ENCODE measurements around the gene TTLL6.

Gene TTLL6

GRCh38 chr17:48854774-48855476 is 37.9 kb upstream of the TTLL6 start (continued):
- no peak for TF ChIP-seq ZNF518A (tag by site-specific recombination; conservative IDR thresholded peaks at IDR 0.05; ENCODE audit: low read depth)
- no peak for TF ChIP-seq ZNF37A (tag by site-specific recombination; IDR thresholded peaks at IDR 0.05)
- no peak for TF ChIP-seq PATZ1 (tag by site-specific recombination; IDR thresholded peaks at IDR 0.05)

GRCh38 chr17:48850792-48851323 is 33.8 kb upstream of the TTLL6 start:
- peaks cover 57 to 86% of the 10 kb centered on the region in 2 experiments for H3K36me3 ChIP-seq (ENCODE audit: control insufficient read depth in 2 of 2, insufficient read depth in 1 of 2, low read length in 2 of 2)
- H3K9me3 ChIP-seq (ENCODE audit: control insufficient read depth, insufficient read depth, low read depth, low read length), result no peaks in the 10 kb centered on the region
- CTCF ChIA-PET, result interaction anchor here (0.8 to 1.2 kb wide), 4 partner anchors 19 to 172 kb away, joined by 3 to 7 read pairs (median 4); no protein-coding TSS in a partner anchor
- TF ChIP-seq KLF9 (tag by site-specific recombination; IDR thresholded peaks at IDR 0.05; ENCODE audit: low read depth) (no peak), ZNF664 (tag by site-specific recombination; IDR thresholded peaks at IDR 0.05) (peak; percentile 71), ZNF776 (tag by site-specific recombination; IDR thresholded peaks at IDR 0.05; ENCODE audit: borderline replicate concordance) (no peak)
- no peak overlapping the region for H3K4me3 ChIP-seq (ENCODE audit: low read depth, low read length)
- H3K4me1 ChIP-seq (ENCODE audit: control insufficient read depth, insufficient read depth, low read length), result no peaks in the 10 kb centered on the region
- H3K27ac ChIP-seq (ENCODE audit: extremely low read depth, low read depth, low read length), result no peak overlapping the region
- POLR2A ChIA-PET, result no interaction called here

- no peak overlapping the region for H3K27ac ChIP-seq (ENCODE audit: extremely low read depth, low read depth, low read length)
These were observed 26.3 kb upstream of the TTLL6 start for GRCh38 chr17:48843187-48843900.

GRCh38 chr17:48842746-48843145 is 25.7 kb upstream of the TTLL6 start:
- H3K4me3 ChIP-seq (ENCODE audit: low read depth, low read length), result no peak overlapping the region
- POLR2A ChIA-PET, result interaction anchor here (0.7 kb wide), 1 partner anchor 50 kb away, joined by 4 read pairs; the partner anchor contains the start of gene ATP5MC1
- H3K9me3 ChIP-seq (ENCODE audit: control insufficient read depth, insufficient read depth, low read depth, low read length), result no peaks in the 10 kb centered on the region
- no peak overlapping the region for H3K27ac ChIP-seq (ENCODE audit: extremely low read depth, low read depth, low read length)
- peaks cover 4% of the 10 kb centered on the region; the same call in 1 of the 2 replicates for H3K4me1 ChIP-seq (ENCODE audit: control insufficient read depth, insufficient read depth, low read length)
- peaks cover 35 to 52% of the 10 kb centered on the region in 2 experiments for H3K36me3 ChIP-seq (ENCODE audit: control insufficient read depth in 2 of 2, insufficient read depth in 1 of 2, low read length in 2 of 2)
- CTCF ChIA-PET, result interaction anchor here (0.9 to 2.2 kb wide), 7 partner anchors 10 to 164 kb away, joined by 3 to 7 read pairs (median 3); no protein-coding TSS in a partner anchor
- no peak for TF ChIP-seq ZEB2 (tag by site-specific recombination; IDR thresholded peaks at IDR 0.05)
- no peak for TF ChIP-seq ZNF23 (tag by site-specific recombination; IDR thresholded peaks at IDR 0.05; ENCODE audit: borderline replicate concordance)
- no peak for TF ChIP-seq ZNF10 (tag by site-specific recombination; IDR thresholded peaks at IDR 0.05)
- no peak for TF ChIP-seq ZSCAN18 (tag by site-specific recombination; IDR thresholded peaks at IDR 0.05)
- no peak for TF ChIP-seq OVOL3 (tag by site-specific recombination; IDR thresholded peaks at IDR 0.05)
- no peak for TF ChIP-seq PATZ1 (tag by site-specific recombination; IDR thresholded peaks at IDR 0.05)
- no peak for TF ChIP-seq ZNF16 (tag by site-specific recombination; IDR thresholded peaks at IDR 0.05; ENCODE audit: low read depth)
- TF ChIP-seq ZIC2 (tag by site-specific recombination; IDR thresholded peaks at IDR 0.05), result no peak
- TF ChIP-seq OSR2 (tag by site-specific recombination; IDR thresholded peaks at IDR 0.05), result no peak

More at GRCh38 chr17:48843187-48843900, 26.3 kb upstream of the TTLL6 start:
- Histone ChIP-seq H3K4me3 (ENCODE audit: low read depth, low read length) (no peak overlapping the region), H3K4me1 (ENCODE audit: control insufficient read depth, insufficient read depth, low read length) (peaks cover 4% of the 10 kb centered on the region; the same call in 1 of the 2 replicates), H3K36me3 (ENCODE audit: control insufficient read depth in 2 of 2, insufficient read depth in 1 of 2, low read length in 2 of 2) (peaks cover 41 to 57% of the 10 kb centered on the region in 2 experiments), H3K9me3 (ENCODE audit: control insufficient read depth, insufficient read depth, low read depth, low read length) (no peaks in the 10 kb centered on the region)
- POLR2A ChIA-PET, result interaction anchor here (0.7 kb wide), 1 partner anchor 49 kb away, joined by 4 read pairs; the partner anchor contains the start of gene ATP5MC1
- CTCF ChIA-PET, result interaction anchor here (0.7 to 2.2 kb wide), 11 partner anchors 9 to 189 kb away, joined by 3 to 7 read pairs (median 3); no protein-coding TSS in a partner anchor
- TF ChIP-seq KLF8 (tag by site-specific recombination; IDR thresholded peaks at IDR 0.05) (no peak), ZNF174 (tag by site-specific recombination; IDR thresholded peaks at IDR 0.05) (no peak), ZFP69B (tag by site-specific recombination; IDR thresholded peaks at IDR 0.05) (no peak)

Measured in HEK293 (cell line).